GM10248 (cell line): Measurements from ENCODE around the gene SLC24A3.

ENCODE experiments used
- CTCF ChIA-PET: fragments of 300-600 bp; sonication (Branson Sonifier 250); formaldehyde crosslinking; extraction: SDS; loops from one replicate; lab custom pipeline; 2021; ENCODE audit warnings: antibody characterized with exemption; lab: Yijun Ruan, JAX
- POLR2A ChIA-PET: fragments of 350-650 bp; sonication (Branson Sonifier 250); formaldehyde crosslinking; extraction: SDS; loops from one replicate; lab custom pipeline; 2020; ENCODE audit warnings: antibody characterized with exemption; lab: Yijun Ruan, JAX
- DNase-seq: peaks from one replicate; pipeline ENCODE4 v3.0.0; 2012; ENCODE audit errors: extremely low spot score
- CTCF ChIP-seq: IDR thresholded peaks from 2 replicates; pipeline ENCODE4 v1.5.1; 2012; ENCODE audit warnings: mild to moderate bottlenecking, low read depth; ENCODE audit errors: extremely low read depth, missing control alignments, control extremely low read depth

Gene SLC24A3

GRCh38 chr20:19265646-19266374 lies 53.4 kb downstream of the SLC24A3 start:
- DNase-seq: peak; percentile 27
- ChIA-PET POLR2A (no interaction called here), CTCF (interaction anchor here (1.5 kb wide), 1 partner anchor 17 kb away, joined by 3 read pairs; no protein-coding TSS in a partner anchor)
- no peak for TF ChIP-seq CTCF

GRCh38 chr20:19268426-19268825 lies 56.0 kb downstream of the SLC24A3 start:
- DNase-seq: no peak
- POLR2A ChIA-PET: no interaction called here
- CTCF ChIA-PET: interaction anchor here (1.5 kb wide), 1 partner anchor 394 kb away, joined by 3 read pairs; no protein-coding TSS in a partner anchor
- no peak for TF ChIP-seq CTCF

- no peak for DNase-seq
- ChIA-PET POLR2A (no interaction called here), CTCF (interaction anchor here (1.3 kb wide), 1 partner anchor 9 kb away, joined by 4 read pairs; no protein-coding TSS in a partner anchor)
- TF ChIP-seq CTCF: no peak
Observed at GRCh38 chr20:19269737-19270340, 57.4 kb downstream of the SLC24A3 start.

DNA sequence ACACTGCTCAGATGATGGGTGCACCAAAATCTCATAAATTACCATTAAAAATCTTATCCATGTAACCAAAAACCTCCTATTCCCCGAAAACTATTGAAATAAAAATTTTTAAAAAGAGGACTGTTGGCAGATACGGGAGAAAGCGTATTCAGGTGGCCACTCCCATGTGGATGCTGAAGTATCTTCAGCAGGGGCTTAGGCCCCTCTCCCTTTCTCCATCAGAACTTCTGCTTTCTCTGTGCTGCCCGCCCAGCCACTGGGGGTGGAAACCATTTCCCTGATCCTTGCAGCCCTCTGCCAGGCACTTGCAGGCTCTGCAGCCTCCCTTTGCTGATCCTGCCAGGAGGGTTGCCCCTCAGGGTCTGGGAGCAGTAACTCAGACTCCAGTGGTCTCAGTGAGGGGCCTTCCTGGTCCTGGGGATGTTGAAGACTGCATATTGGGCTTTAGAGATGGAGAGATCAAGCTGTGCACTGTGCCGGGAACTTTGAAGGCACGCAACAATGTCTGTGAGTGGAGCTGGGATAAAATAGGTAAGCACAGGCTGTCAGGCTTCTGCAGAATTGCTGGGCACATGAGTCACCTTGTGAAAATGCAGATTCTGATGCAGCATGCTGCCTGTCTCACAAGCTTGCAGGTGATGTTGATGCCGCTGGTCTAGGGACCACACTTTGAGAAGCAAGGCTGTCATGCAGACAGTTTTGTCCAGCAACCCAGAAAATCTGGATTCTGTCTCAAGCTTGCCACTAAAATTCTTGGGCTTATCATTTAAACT lies 59.6 kb downstream of the SLC24A3 start:
- DNase-seq: no peak
- ChIA-PET POLR2A (no interaction called here), CTCF (interaction anchor here (1.2 to 1.4 kb wide), 2 partner anchors 11 to 15 kb away, joined by 3 to 4 read pairs; no protein-coding TSS in a partner anchor)
- TF ChIP-seq CTCF: no peak

DNA sequence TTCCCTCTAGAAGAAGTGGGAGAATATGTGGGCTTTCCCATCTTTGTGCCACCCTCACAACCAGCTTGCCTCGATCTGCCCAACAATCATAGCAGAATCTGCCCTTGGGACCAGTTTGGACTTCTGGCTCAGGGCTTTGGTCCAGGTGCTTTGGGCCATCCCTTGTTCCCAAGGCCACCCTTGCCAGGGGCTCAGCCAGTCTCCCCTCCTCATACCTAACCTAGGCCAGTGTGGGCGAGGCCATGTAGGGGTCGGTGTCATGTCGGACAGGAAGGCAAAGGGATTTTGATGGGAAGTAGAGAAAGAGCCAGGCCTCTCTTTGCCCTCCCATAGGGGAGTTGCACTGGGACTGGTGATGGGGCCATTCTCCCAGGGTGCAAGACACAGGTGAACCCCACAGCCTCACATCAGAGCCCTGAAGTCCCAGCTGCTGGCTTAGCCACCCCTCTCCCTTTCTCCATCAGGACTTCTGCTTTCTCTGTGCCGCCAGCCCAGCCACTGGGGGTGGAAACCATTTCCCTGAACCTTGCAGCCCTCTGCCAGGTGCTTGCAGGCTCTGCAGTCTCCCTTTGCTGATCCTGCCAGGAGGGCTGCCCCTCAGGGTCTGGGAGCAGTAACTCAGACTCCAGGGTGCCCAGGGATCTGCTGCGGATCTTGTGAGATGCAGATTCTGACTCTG lies 60.7 kb downstream of the SLC24A3 start:
- DNase-seq: no peak
- CTCF ChIA-PET: interaction anchor here (1.2 kb wide), 1 partner anchor 10 kb away, joined by 4 read pairs; no protein-coding TSS in a partner anchor
- TF ChIP-seq CTCF: no peak
- POLR2A ChIA-PET: no interaction called here

DNA sequence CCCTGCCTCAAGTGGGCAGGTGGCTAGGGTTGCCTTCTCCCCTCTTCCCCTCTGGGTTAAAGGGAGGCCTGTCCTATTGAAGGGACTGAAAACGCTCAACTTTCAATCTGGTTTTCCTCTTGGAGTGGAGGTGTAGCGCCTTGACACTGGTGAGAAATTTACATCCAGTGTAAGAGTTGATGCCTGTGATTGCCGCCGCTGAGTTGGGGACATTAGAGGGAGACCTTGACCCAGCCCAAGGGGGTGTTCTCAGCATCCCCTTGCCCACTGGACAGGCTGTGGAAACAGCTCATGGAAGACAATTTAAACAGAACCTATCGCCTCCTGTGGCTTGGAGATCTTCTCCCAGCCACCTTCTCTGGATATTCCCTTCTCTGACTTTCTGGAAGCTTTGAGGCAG lies 61.6 kb downstream of the SLC24A3 start:
- CTCF ChIA-PET: no interaction called here
- DNase-seq: no peak
- POLR2A ChIA-PET: no interaction called here
- no peak for TF ChIP-seq CTCF
